ENCODE results near the gene ACSM5.
"Not testable (repeated sequence)": the region's sequence is repeated elsewhere in the genome, so short reads cannot be mapped to it uniquely, and the experiment has no call there.

Gene ACSM5

GRCh38 chr16:20451364-20451763 is 42.0 kb downstream of the ACSM5 start, which contains the start of gene ACSM2A:
Gene ACSM2A, plus strand, starts transcription at chr16:20451521. Its CDS starts 8,594 bp downstream, at chr16:20460115.
- not testable (repeated sequence) for DNase-seq (ENCODE audit: low read depth)

GRCh38 chr16:20453633-20454032 is 44.3 kb downstream of the ACSM5 start:
- DNase-seq (ENCODE audit: low read depth): not testable (repeated sequence)

GRCh38 chr16:20459227-20459626 is 49.9 kb downstream of the ACSM5 start:
- DNase-seq (ENCODE audit: low read depth): not testable (repeated sequence)

- not testable (repeated sequence) for DNase-seq (ENCODE audit: low read depth)
Observed at GRCh38 chr16:20460313-20460712, 51.0 kb downstream of the ACSM5 start.

GRCh38 chr16:20468954-20469353 is 59.6 kb downstream of the ACSM5 start:
- not testable (repeated sequence) for DNase-seq (ENCODE audit: low read depth)

- DNase-seq (ENCODE audit: low read depth): not testable (repeated sequence)
Observed at GRCh38 chr16:20469930-20470329, 60.6 kb downstream of the ACSM5 start.

- DNase-seq (ENCODE audit: low read depth): not testable (repeated sequence)
Observed at GRCh38 chr16:20470732-20471131, 61.4 kb downstream of the ACSM5 start.

- not testable (repeated sequence) for DNase-seq (ENCODE audit: low read depth)
Observed at GRCh38 chr16:20477188-20477744, 67.9 kb downstream of the ACSM5 start.

GRCh38 chr16:20483989-20484388 is 74.7 kb downstream of the ACSM5 start:
- DNase-seq (ENCODE audit: low read depth): not testable (repeated sequence)

GRCh38 chr16:20484726-20485125 is 75.4 kb downstream of the ACSM5 start:
- no peak for DNase-seq (ENCODE audit: low read depth)

GRCh38 chr16:20485408-20485807 is 76.1 kb downstream of the ACSM5 start:
- no peak for DNase-seq (ENCODE audit: low read depth)
